Subcutaneous abdominal adipose tissue (tissue), 5 donors: ENCODE data around the gene GSDME.

Experiments used
- H3K27ac ChIP-seq: one replicate; pipeline ENCODE4 v1.7.0; 2013; ENCODE audit warnings: low read depth, mild to moderate bottlenecking, inconsistent platforms, low read length, moderate library complexity
- H3K27me3 ChIP-seq, 5 donors: one replicate each; pipeline ENCODE4 v1.7.0; 2013; ENCODE audit warnings: low read length in 5 of 5, inconsistent platforms in 1 of 5; ENCODE audit not compliant: control insufficient read depth in 5 of 5, insufficient read depth in 4 of 5
- H3K36me3 ChIP-seq, 5 donors: one replicate each; pipeline ENCODE4 v1.7.0; 2013; ENCODE audit warnings: low read length in 5 of 5; ENCODE audit not compliant: control insufficient read depth in 5 of 5, insufficient read depth in 5 of 5
- H3K4me1 ChIP-seq, 5 donors: one replicate each; pipeline ENCODE4 v1.7.0; 2013; ENCODE audit warnings: low read length in 5 of 5, mild to moderate bottlenecking in 3 of 5, moderate library complexity in 1 of 5; ENCODE audit not compliant: control insufficient read depth in 5 of 5, insufficient read depth in 5 of 5
- H3K4me3 ChIP-seq, 5 donors: one replicate each; pipeline ENCODE4 v1.7.0; 2013; ENCODE audit warnings: low read length in 5 of 5, low read depth in 1 of 5
- H3K9ac ChIP-seq, 5 donors: one replicate each; pipeline ENCODE4 v1.7.0; 2013; ENCODE audit warnings: low read length in 5 of 5, mild to moderate bottlenecking in 4 of 5, moderate library complexity in 3 of 5
- H3K9me3 ChIP-seq, 5 donors: one replicate each; pipeline ENCODE4 v1.7.0; 2013; ENCODE audit warnings: low read length in 5 of 5; ENCODE audit not compliant: control insufficient read depth in 5 of 5
- donor health status: healthy.
- donor health status: healthy.
- donor health status: healthy.
- donor health status: healthy.
- donor health status: healthy.

The GSDME gene

GRCh38 chr7:24698531-24699266 is 58.6 kb downstream of the GSDME start:
- Histone ChIP-seq H3K9ac (no peak overlapping the region), H3K27me3 (no peaks in the 10 kb centered on the region), H3K4me1 (peaks cover 9 to 39% (median 32%) of the 10 kb centered on the region in 5 donors), H3K9me3 (no peaks in the 10 kb centered on the region), H3K27ac (no peak overlapping the region), H3K4me3 (no peak overlapping the region), H3K36me3 (no peaks in the 10 kb centered on the region)

GRCh38 chr7:24697416-24697815 is 59.8 kb downstream of the GSDME start:
- Histone ChIP-seq H3K4me3 (no peak overlapping the region), H3K9me3 (no peaks in the 10 kb centered on the region), H3K27me3 (no peaks in the 10 kb centered on the region), H3K4me1 (peaks cover 6 to 26% (median 19%) of the 10 kb centered on the region in 5 donors), H3K27ac (no peak overlapping the region), H3K36me3 (no peaks in the 10 kb centered on the region), H3K9ac (no peak overlapping the region)

GRCh38 chr7:24692592-24692991 is 64.7 kb downstream of the GSDME start:
- no peak overlapping the region for H3K27ac ChIP-seq
- no peaks in the 10 kb centered on the region for H3K27me3 ChIP-seq
- H3K36me3 ChIP-seq = peaks cover 0 to 4% (median 0%) of the 10 kb centered on the region in 5 donors
- H3K4me1 ChIP-seq = peaks cover 0 to 4% (median 0%) of the 10 kb centered on the region in 5 donors
- H3K9ac ChIP-seq = no peak overlapping the region
- no peak overlapping the region for H3K4me3 ChIP-seq
- H3K9me3 ChIP-seq = no peaks in the 10 kb centered on the region

GRCh38 chr7:24690251-24690650 is 67.0 kb downstream of the GSDME start:
- Histone ChIP-seq H3K27me3 (no peaks in the 10 kb centered on the region), H3K9ac (no peak overlapping the region)

GRCh38 chr7:24685708-24686107 is 71.6 kb downstream of the GSDME start:
- H3K36me3 ChIP-seq = peaks cover 0 to 4% (median 0%) of the 10 kb centered on the region in 5 donors
- no peaks in the 10 kb centered on the region for H3K4me1 ChIP-seq
- no peaks in the 10 kb centered on the region for H3K9me3 ChIP-seq
- H3K4me3 ChIP-seq = no peak overlapping the region
- H3K27ac ChIP-seq = no peak overlapping the region
- H3K9ac ChIP-seq = no peak overlapping the region
- H3K27me3 ChIP-seq = no peaks in the 10 kb centered on the region

More at GRCh38 chr7:24690251-24690650, 67.0 kb downstream of the GSDME start:
- Histone ChIP-seq H3K4me3 (no peak overlapping the region), H3K27ac (no peak overlapping the region), H3K36me3 (peaks cover 0 to 4% (median 0%) of the 10 kb centered on the region in 5 donors), H3K9me3 (no peaks in the 10 kb centered on the region), H3K4me1 (no peaks in the 10 kb centered on the region)

GRCh38 chr7:24670782-24671181 is 86.5 kb downstream of the GSDME start:
- Histone ChIP-seq H3K27me3 (no peaks in the 10 kb centered on the region), H3K4me1 (peaks cover 0 to 13% (median 0%) of the 10 kb centered on the region in 5 donors), H3K4me3 (no peak overlapping the region), H3K27ac (no peak overlapping the region), H3K36me3 (no peaks in the 10 kb centered on the region), H3K9me3 (no peaks in the 10 kb centered on the region), H3K9ac (no peak overlapping the region)

- Histone ChIP-seq H3K9me3 (no peaks in the 10 kb centered on the region), H3K4me1 (peaks cover 0 to 14% (median 3%) of the 10 kb centered on the region in 5 donors), H3K27me3 (no peaks in the 10 kb centered on the region), H3K27ac (no peak overlapping the region), H3K36me3 (no peaks in the 10 kb centered on the region), H3K4me3 (no peak overlapping the region), H3K9ac (no peak overlapping the region)
Measured at GRCh38 chr7:24669971-24670591, 87.2 kb downstream of the GSDME start.

- Histone ChIP-seq H3K36me3 (no peaks in the 10 kb centered on the region), H3K27me3 (no peaks in the 10 kb centered on the region), H3K9me3 (no peaks in the 10 kb centered on the region), H3K4me1 (peaks cover 0 to 14% (median 3%) of the 10 kb centered on the region in 5 donors), H3K27ac (no peak overlapping the region), H3K4me3 (no peak overlapping the region), H3K9ac (no peak overlapping the region)
Measured at GRCh38 chr7:24668927-24669635, 88.2 kb downstream of the GSDME start.

GRCh38 chr7:24665564-24666294 is 91.5 kb downstream of the GSDME start:
- no peaks in the 10 kb centered on the region for H3K27me3 ChIP-seq
- H3K4me3 ChIP-seq = no peak overlapping the region
- no peaks in the 10 kb centered on the region for H3K9me3 ChIP-seq
- H3K9ac ChIP-seq = no peak overlapping the region
- H3K36me3 ChIP-seq = no peaks in the 10 kb centered on the region
- H3K4me1 ChIP-seq = peaks cover 0 to 22% (median 10%) of the 10 kb centered on the region in 5 donors
- no peak overlapping the region for H3K27ac ChIP-seq
